Measurements from ENCODE around the gene ETDC.
A peak's percentile ranks its signal among the peaks of the same experiment; 100 is the strongest.

Gene ETDC

GRCh38 chrX:135295238-135295943 is 13.9 kb upstream of the ETDC start:
- TF ChIP-seq CTCF (conservative IDR thresholded peaks at IDR 0.05; ENCODE audit: control insufficient read depth, insufficient read depth, low read depth, low read length): peak; percentile 11
- peak; percentile 37 for DNase-seq (ENCODE audit: low read depth)
- H3K4me3 ChIP-seq (ENCODE audit: control insufficient read depth, low read depth, low read length): peak overlapping the region; percentile 19

- TF ChIP-seq CTCF (conservative IDR thresholded peaks at IDR 0.05; ENCODE audit: control insufficient read depth, insufficient read depth, low read depth, low read length): no peak
- H3K4me3 ChIP-seq (ENCODE audit: control insufficient read depth, low read depth, low read length): peak overlapping the region; percentile 19
- no peak for DNase-seq (ENCODE audit: low read depth)
Measured at GRCh38 chrX:135295944-135296305, 13.4 kb upstream of the ETDC start.

- H3K4me3 ChIP-seq (ENCODE audit: control insufficient read depth, low read depth, low read length): no peak overlapping the region
- DNase-seq (ENCODE audit: low read depth): no peak
- no peak for TF ChIP-seq CTCF (conservative IDR thresholded peaks at IDR 0.05; ENCODE audit: control insufficient read depth, insufficient read depth, low read depth, low read length)
Measured at GRCh38 chrX:135302269-135302873, 6.9 kb upstream of the ETDC start.

DNA sequence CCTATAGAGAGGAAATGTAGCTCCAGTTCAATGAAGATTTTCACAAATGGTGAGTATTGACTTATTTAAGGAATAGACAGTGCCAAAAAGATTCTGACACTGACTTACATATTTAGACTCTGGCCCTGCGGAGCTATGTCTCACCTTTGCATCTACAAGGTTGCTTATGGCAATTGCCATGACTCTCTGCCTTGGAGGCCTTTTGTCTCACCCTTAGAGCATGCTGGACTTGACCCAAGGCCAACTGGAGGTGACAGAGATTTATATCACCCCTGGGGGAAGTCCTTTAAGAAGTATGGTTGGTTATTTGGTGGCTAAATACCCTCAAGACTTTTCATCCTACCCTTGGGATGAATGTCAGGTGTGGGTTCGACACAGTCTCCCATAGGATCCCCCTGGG is 4.5 kb upstream of the ETDC start:
- no peak for TF ChIP-seq CTCF (conservative IDR thresholded peaks at IDR 0.05; ENCODE audit: control insufficient read depth, insufficient read depth, low read depth, low read length)
- DNase-seq (ENCODE audit: low read depth): no peak
- no peak overlapping the region for H3K4me3 ChIP-seq (ENCODE audit: control insufficient read depth, low read depth, low read length)

DNA sequence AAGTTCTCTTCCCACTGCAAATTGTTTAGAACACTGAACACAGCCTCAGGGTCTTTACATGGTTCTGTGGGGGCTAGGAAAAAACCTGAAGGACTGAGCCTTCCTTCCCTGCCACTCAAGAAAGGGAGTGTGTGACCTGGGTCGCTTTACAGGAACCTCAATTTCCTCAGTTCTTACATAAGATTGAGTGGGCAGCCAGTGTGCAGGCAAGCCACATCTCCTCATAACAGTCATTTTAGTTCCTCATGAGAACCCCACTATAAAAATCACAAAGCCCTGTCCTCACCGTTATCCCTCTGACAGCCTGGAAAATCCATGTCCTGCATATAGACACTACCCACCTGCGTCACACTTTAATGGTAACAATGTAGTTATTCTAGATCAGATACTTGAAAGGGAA is 2.1 kb upstream of the ETDC start:
- TF ChIP-seq CTCF (conservative IDR thresholded peaks at IDR 0.05; ENCODE audit: control insufficient read depth, insufficient read depth, low read depth, low read length): no peak
- no peak for DNase-seq (ENCODE audit: low read depth)
- H3K4me3 ChIP-seq (ENCODE audit: control insufficient read depth, low read depth, low read length): no peak overlapping the region

DNA sequence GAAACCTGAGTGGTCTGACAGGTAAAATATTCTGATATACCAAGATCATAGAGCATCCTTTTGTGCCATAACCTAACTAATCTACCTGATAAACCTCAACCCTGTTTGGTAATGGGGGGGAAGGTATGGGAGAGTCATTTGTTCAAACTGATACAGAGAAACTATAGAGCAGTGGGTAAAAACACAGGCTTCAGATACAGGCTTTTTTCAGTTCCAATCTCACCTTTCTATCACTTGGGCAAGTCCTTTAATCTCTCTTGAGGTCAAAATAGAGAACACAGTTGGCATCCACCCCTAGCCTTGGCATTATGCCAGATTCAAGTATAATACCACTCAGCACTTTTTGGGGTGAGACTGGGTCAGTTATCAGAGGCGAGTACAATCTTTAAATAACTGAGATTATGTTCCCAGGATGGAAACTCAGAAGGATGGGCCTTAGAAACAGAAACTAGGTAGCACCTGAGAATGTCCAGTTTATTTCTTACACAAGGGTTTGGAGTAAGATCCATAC is 880 bp upstream of the ETDC start:
- TF ChIP-seq CTCF (conservative IDR thresholded peaks at IDR 0.05; ENCODE audit: control insufficient read depth, insufficient read depth, low read depth, low read length): no peak
- H3K4me3 ChIP-seq (ENCODE audit: control insufficient read depth, low read depth, low read length): no peak overlapping the region
- no peak for DNase-seq (ENCODE audit: low read depth)

All from fibroblast of mammary gland (primary cell).